Activated CD4-positive, alpha-beta T cell treated with anti-CD3 and anti-CD28 coated beads, Interleukin-2, Interleukin-4, amounts not matched to agents 100 ng/mL and 50 ng/mL, durations not matched to agents 16 hours and 8 hours (primary cell): ENCODE results near the gene ANKS4B.

Experiments used
- DNase-seq: peaks from one replicate; pipeline ENCODE4 v3.0.0-alpha.2; 2020; ENCODE audit warnings: low spot score

ANKS4B gene

GRCh38 chr16:21300309-21301167 lies 67.0 kb downstream of the ANKS4B start:
- peak; percentile 74 for DNase-seq

GRCh38 chr16:21301168-21301894 lies 67.8 kb downstream of the ANKS4B start:
- peak; percentile 51 for DNase-seq

- DNase-seq, result no peak
Observed at GRCh38 chr16:21301895-21302291, 68.4 kb downstream of the ANKS4B start.

GRCh38 chr16:21302454-21302853 lies 69.0 kb downstream of the ANKS4B start:
- DNase-seq, result no peak

GRCh38 chr16:21302898-21303528 lies 69.5 kb downstream of the ANKS4B start:
- DNase-seq, result no peak
